ENCODE measurements around the gene NCEH1.

NCEH1 gene

DNA sequence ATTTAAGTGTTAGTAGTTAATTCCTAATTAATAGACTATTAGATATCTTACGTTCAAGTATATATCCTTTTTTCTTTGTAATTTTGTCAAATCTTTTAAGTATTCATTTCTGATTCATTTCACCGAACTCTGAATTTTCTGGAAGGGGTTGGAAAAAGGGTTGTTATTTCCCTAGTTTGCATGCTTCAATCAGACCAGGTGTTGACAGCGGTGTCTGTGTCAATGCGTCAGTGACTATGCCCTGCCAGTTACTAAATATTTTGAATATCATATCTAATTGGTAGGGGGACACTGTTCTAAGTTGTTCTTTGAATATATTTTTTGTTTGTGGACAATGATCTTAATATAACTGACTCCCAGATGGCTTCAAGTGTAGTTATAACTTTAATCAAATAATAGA lies 124.9 kb downstream of the NCEH1 start:
- no peak for DNase-seq (ENCODE audit: low read depth, low spot score)
- POLR2A ChIA-PET: no interaction called here
- CTCF ChIA-PET: interaction anchor here (1.7 kb wide), 1 partner anchor 11 kb away, joined by 10 read pairs; no protein-coding TSS in a partner anchor
- no peak for TF ChIP-seq CTCF (IDR thresholded peaks at IDR 0.05; ENCODE audit: insufficient read depth, low read length, missing control alignments)
- no peak overlapping the region for H3K4me3 ChIP-seq (ENCODE audit: low read depth, low read length)

DNA sequence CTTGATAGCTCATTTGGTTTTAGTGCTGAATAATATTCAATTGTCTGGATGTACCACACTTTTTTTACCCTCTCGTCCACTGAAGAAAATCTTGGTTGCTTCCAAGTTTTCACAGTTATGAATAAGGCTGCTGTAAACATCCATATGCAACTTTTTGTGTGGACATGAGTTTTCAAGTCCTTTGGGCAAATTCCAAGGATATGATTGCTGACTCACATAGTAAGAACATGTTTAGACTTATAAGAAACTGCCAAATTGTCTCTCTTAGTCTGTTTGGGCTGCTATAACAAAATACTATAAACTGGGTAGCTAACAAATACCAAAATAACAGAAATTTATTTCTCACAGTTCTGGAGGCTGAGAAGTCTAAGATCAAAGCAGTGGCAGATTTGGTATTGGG lies 128.2 kb downstream of the NCEH1 start:
- no peak for DNase-seq (ENCODE audit: low read depth, low spot score)
- H3K4me3 ChIP-seq (ENCODE audit: low read depth, low read length): no peak overlapping the region
- POLR2A ChIA-PET: no interaction called here
- TF ChIP-seq CTCF (IDR thresholded peaks at IDR 0.05; ENCODE audit: insufficient read depth, low read length, missing control alignments): no peak
- CTCF ChIA-PET: interaction anchor here (1.0 to 3.3 kb wide), 3 partner anchors 13 to 40 kb away, joined by 3 to 26 read pairs (median 4); no protein-coding TSS in a partner anchor

- ChIA-PET CTCF (no interaction called here), POLR2A (no interaction called here)
- H3K4me3 ChIP-seq (ENCODE audit: low read depth, low read length): no peak overlapping the region
- no peak for DNase-seq (ENCODE audit: low read depth, low spot score)
- no peak for TF ChIP-seq CTCF (IDR thresholded peaks at IDR 0.05; ENCODE audit: insufficient read depth, low read length, missing control alignments)
Observed at GRCh38 chr3:172581757-172582166, 129.1 kb downstream of the NCEH1 start.

- no peak for DNase-seq (ENCODE audit: low read depth, low spot score)
- TF ChIP-seq CTCF (IDR thresholded peaks at IDR 0.05; ENCODE audit: insufficient read depth, low read length, missing control alignments): no peak
- ChIA-PET POLR2A (no interaction called here), CTCF (interaction anchor here (1.7 kb wide), 1 partner anchor 16 kb away, joined by 6 read pairs; no protein-coding TSS in a partner anchor)
- no peak overlapping the region for H3K4me3 ChIP-seq (ENCODE audit: low read depth, low read length)
Observed at GRCh38 chr3:172580680-172581401, 130.0 kb downstream of the NCEH1 start.
